Measurements from ENCODE around the gene PPM1L. TPM values are rescaled to one million over a fixed set of nuclear protein-coding genes. Genes with fewer than 3 reads are reported as not detected.
"Not testable (repeated sequence)": the region's sequence is repeated elsewhere in the genome, so short reads cannot be mapped to it uniquely, and the experiment has no call there.

PPM1L gene
- total RNA-seq, 1 donor from 2014 or later, result 14.9 TPM

DNA sequence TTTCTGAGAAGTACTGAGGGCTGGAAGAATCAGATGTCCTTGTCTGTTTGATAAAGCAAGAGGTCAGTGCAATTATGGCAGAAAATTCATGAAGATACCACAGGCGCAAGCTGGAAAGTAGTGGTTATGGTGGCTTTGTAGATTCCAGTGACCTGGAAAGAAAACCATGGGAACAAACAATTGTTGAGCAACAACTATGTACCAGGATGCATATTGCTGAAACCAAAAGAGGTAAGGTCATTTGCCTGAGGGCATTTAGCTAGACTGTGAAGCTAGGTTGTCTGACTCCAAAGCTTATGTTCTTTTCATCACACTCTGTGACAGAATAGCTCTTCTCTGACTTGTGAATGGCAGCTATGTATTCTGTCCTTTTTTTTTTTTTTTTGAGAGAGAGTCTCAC, 275.1 kb downstream of the PPM1L start:
- Histone ChIP-seq H3K36me3 (no peaks in the 10 kb centered on the region), H3K27me3 (ENCODE audit: low read depth) (no peaks in the 10 kb centered on the region), H3K9me3 (no peaks in the 10 kb centered on the region), H3K4me3 (no peak overlapping the region), H3K27ac (no peak overlapping the region), H3K4me1 (no peaks in the 10 kb centered on the region)
- no peak for ATAC-seq
- no peak for DNase-seq
- TF ChIP-seq, protein P1, sequence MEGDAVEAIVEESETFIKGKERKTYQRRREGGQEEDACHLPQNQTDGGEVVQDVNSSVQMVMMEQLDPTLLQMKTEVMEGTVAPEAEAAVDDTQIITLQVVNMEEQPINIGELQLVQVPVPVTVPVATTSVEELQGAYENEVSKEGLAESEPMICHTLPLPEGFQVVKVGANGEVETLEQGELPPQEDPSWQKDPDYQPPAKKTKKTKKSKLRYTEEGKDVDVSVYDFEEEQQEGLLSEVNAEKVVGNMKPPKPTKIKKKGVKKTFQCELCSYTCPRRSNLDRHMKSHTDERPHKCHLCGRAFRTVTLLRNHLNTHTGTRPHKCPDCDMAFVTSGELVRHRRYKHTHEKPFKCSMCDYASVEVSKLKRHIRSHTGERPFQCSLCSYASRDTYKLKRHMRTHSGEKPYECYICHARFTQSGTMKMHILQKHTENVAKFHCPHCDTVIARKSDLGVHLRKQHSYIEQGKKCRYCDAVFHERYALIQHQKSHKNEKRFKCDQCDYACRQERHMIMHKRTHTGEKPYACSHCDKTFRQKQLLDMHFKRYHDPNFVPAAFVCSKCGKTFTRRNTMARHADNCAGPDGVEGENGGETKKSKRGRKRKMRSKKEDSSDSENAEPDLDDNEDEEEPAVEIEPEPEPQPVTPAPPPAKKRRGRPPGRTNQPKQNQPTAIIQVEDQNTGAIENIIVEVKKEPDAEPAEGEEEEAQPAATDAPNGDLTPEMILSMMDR (IDR thresholded peaks at IDR 0.05), result no peak
- intact Hi-C loops (cut with DNase I), result no loop called here

DNA sequence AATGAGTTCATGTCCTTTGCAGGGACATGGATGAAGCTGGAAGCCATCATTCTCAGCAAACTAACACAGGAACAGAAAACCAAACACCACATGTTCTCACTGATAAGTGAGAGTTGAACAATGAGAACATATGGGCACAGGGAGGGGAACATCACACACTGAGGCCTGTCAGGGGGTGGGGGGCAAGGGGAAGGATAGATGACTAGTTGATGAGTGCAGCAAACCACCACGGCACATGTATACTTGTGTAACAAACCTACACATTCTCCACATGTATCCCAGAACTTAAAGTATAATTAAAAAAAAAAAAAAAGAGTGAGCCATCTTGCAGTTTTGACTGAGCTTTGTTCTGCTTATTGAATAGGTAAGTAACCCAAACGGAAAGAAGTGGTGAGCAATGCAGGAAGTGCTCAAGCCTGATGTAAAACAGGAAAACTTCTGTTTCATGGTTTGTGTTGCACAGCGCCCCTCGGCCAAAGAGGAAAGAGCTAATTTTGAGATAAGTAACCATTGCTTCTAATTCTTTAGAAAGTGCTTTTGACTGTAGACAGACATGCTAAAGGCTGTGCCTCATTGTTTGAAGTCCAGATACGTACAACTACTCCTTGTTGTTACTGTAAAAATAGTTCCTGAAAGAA, 279.0 kb downstream of the PPM1L start:
- H3K4me3 ChIP-seq; H3K27me3 ChIP-seq (ENCODE audit: low read depth); H3K27ac ChIP-seq; H3K36me3 ChIP-seq; intact Hi-C loops (cut with DNase I); H3K4me1 ChIP-seq; H3K9me3 ChIP-seq; DNase-seq: not testable (repeated sequence)
- peak; percentile 55 to 65 for ATAC-seq

DNA sequence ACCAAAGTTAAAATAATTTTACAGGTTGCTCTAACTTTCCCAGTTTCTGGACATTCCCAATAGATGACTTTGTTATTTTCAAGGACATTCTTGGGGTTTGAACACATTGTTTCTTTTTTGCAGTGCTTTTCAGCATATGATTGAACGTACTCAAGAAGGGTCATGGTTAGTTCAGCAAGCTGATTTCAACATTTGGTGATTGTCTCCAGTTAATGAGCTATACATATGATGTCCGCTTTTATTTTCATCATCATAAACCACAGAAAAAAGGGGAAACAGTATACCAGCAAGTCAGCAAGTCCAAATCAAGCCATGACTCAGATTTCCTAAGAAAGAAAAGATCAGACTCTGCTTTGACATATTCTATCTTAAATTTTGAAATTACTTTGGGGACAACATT, 279.7 kb downstream of the PPM1L start:
- no peak overlapping the region for H3K27ac ChIP-seq
- ATAC-seq, result peak; percentile 79 to 89

DNA sequence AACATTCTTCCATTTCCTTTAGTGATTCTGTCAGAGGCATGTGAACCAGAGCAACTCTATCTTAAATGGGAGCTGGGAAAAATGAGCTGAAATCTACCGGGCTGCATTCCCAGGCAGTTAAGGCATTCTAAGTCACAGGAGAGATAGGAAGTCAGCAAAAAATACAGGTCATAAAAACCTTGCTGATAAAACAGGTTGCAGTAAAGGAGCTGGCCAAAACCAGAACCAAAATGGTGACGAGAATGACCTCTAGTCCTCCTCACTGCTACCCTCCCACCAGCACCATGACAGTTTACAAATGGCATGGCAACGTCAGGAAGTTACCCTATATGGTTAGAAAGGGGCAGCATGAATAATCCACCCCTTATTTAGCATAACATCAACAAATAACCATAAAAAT, 282.7 kb downstream of the PPM1L start:
- Histone ChIP-seq H3K4me1 (no peaks in the 10 kb centered on the region), H3K27ac (no peak overlapping the region), H3K9me3 (no peaks in the 10 kb centered on the region), H3K4me3 (no peak overlapping the region), H3K36me3 (no peaks in the 10 kb centered on the region), H3K27me3 (ENCODE audit: low read depth) (no peaks in the 10 kb centered on the region)
- ATAC-seq, result no peak
- DNase-seq, result no peak
- TF ChIP-seq, protein P1 (IDR thresholded peaks at IDR 0.05), result no peak
- intact Hi-C loops (cut with DNase I), result no loop called here

More for the DNA sequence above, 279.7 kb downstream of the PPM1L start:
- no peaks in the 10 kb centered on the region for H3K36me3 ChIP-seq
- H3K27me3 ChIP-seq (ENCODE audit: low read depth), result no peaks in the 10 kb centered on the region
- no peak overlapping the region for H3K4me3 ChIP-seq
- no peak for DNase-seq
- no peaks in the 10 kb centered on the region for H3K4me1 ChIP-seq
- intact Hi-C loops (cut with DNase I), result no loop called here
- no peaks in the 10 kb centered on the region for H3K9me3 ChIP-seq
- TF ChIP-seq, protein P1 (IDR thresholded peaks at IDR 0.05), result no peak

DNA sequence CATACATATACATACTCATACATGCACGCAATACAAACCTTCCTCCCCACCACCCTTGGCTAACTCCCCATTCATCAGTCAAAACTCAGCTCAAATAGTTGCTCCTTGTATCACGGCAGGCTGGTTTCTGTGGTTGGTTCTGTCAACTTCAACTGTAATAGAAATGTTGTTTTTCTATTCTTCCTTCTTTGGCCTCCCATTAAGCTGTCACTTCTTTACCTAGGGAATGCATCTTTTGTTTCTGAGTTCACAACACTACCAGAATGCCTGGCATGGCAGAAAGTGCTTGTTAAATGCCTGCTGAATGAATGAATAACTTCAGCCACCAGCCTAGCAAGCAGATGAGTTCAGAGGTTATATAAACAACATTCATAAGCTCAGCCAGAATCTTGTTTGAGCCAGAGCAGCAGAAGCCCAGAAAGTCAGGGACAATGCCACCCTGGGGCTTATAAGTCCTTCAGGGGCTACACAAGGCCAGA, 286.0 kb downstream of the PPM1L start:
- DNase-seq, result no peak
- no peak overlapping the region for H3K4me3 ChIP-seq

More for the DNA sequence above, 286.0 kb downstream of the PPM1L start:
- ATAC-seq, result no peak
- H3K4me1 ChIP-seq, result no peaks in the 10 kb centered on the region
- no peaks in the 10 kb centered on the region for H3K9me3 ChIP-seq
- H3K36me3 ChIP-seq, result no peaks in the 10 kb centered on the region
- H3K27ac ChIP-seq, result no peak overlapping the region
- H3K27me3 ChIP-seq (ENCODE audit: low read depth), result no peaks in the 10 kb centered on the region
- TF ChIP-seq, protein P1 (IDR thresholded peaks at IDR 0.05), result no peak
- intact Hi-C loops (cut with DNase I), result no loop called here
